NOMO-1 treated with DMSO at 0.1 percent for 48 hours (cell line): Measurements from ENCODE around the gene FAM131A.

Source experiments
- DNase-seq: peaks from one replicate; lab custom pipeline; 2025; ENCODE audit not compliant: unreplicated experiment; lab: John Stamatoyannopoulos, UW

The FAM131A gene

DNA sequence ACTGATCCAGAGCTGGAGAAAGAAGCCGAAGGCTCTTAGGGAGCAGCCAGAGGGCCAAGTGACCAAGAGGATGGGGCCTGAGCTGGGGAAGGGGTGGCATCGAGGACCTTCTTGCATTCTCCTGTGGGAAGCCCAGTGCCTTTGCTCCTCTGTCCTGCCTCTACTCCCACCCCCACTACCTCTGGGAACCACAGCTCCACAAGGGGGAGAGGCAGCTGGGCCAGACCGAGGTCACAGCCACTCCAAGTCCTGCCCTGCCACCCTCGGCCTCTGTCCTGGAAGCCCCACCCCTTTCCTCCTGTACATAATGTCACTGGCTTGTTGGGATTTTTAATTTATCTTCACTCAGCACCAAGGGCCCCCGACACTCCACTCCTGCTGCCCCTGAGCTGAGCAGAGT, 52.0 kb downstream of the FAM131A start:
- DNase-seq: no peak

- no peak for DNase-seq
These were observed 52.6 kb downstream of the FAM131A start for GRCh38 chr3:184389935-184390528.

DNA sequence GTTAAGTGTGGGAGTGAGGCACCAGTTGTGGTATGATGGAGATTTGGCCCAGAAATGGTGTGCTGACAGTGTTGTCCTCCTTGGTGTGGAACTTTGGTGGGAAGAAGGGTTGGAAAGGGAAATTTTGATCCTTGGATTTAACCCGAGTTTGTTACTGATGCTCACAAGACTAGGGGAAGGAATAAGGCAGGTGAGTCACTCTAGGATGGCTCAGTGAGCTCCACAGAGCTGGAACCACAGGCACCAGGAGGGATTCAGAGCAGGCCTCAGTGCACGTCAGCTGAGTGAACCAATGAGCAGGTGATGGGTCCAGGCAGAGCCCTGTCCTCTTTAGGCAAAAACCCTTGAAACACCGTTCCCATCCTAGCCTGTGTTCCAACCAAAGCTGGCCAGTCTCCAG, 53.9 kb downstream of the FAM131A start:
- DNase-seq: no peak

DNA sequence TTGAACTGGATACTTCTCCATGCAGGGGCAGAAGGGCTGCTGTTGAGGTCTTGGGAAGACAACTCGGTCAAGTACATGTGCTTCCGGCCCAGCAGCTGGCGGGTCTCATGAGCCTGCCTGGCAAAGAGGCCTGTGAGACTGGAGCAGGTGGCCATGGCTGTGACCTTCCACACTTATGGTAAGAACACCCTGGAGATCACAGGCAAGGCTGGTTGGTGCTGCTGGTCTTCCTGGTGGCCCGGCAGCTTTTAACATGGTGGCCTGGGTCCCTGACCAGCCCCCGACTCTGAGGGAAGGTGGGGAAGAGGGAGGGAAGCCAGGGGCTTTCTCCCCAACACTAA, 57.9 kb downstream of the FAM131A start:
- no peak for DNase-seq
